HepG2 (cell line): ENCODE results near the gene RNF40. TPM values are rescaled to one million over a fixed set of nuclear protein-coding genes. Genes with fewer than 3 reads are reported as not detected.
A peak's percentile ranks its signal among the peaks of the same experiment; 100 is the strongest.

ENCODE experiments used
- ATAC-seq: fragments of 200-7000 bp; cut with Tn5 transposase; 3 replicates; pipeline ENCODE4 v1.9.1; 2020; ENCODE audit warnings: mild to moderate bottlenecking, moderate library complexity
- BruUV-seq: library from RNA; stranded (reverse); fragments of 400-500 nt; replicated peaks from 2 replicates; lab custom pipeline; 2021; lab: Mats Ljungman, UMichigan
- CTCF ChIA-PET: fragments of 300-600 bp; formaldehyde crosslinking; extraction: SDS; loops from one replicate; lab custom pipeline; 2021; ENCODE audit warnings: low total read pairs, inconsistent platforms, low intra/inter-chr PET ratio; lab: Yijun Ruan, JAX
- POLR2A ChIA-PET: fragments of 350-600 bp; sonication (Branson Sonifier 250); formaldehyde crosslinking; loops from one replicate; lab custom pipeline; 2020; ENCODE audit warnings: antibody characterized with exemption, inconsistent platforms; lab: Yijun Ruan, JAX
- DNase-seq: peaks from one replicate; pipeline ENCODE4 v3.0.0-alpha.2; 2015; ENCODE audit warnings: low spot score
- FAIRE-seq: peaks from 3 replicates; lab custom pipeline; 2011; peaks lifted over from hg19 to GRCh38; lab: Jason Lieb, UNC
- H2AFZ ChIP-seq: one replicate; pipeline ENCODE4 v1.6.1; 2011; ENCODE audit warnings: low read length, inconsistent platforms
- H3K27ac ChIP-seq: fragments of 300-600 bp; 3 replicates; pipeline ENCODE4 v1.8.0; 2011; ENCODE audit warnings: mixed run types, mild to moderate bottlenecking, mixed read lengths, low read length, inconsistent platforms; ENCODE audit not compliant: insufficient read depth; ENCODE audit errors: extremely low read length
- H3K27me3 ChIP-seq, 2 experiments: fragments of 200-600 bp in 1 of 2; 2 replicates in 1 of 2; 3 replicates in 1 of 2; pipeline versions ENCODE4 v1.6.0 to v1.8.0; 2011; ENCODE audit warnings: low read length in 2 of 2, mild to moderate bottlenecking in 2 of 2, moderate library complexity in 2 of 2, inconsistent platforms in 1 of 2; ENCODE audit not compliant: insufficient read depth in 2 of 2, control insufficient read depth in 1 of 2
- H3K36me3 ChIP-seq, 2 experiments: fragments of 200-600 bp in 1 of 2; replicated peaks in 1 of 2; 2 replicates in 1 of 2; 3 replicates in 1 of 2; pipeline versions ENCODE4 v1.5.1 to v1.8.0; 2011; ENCODE audit warnings: low read length in 2 of 2, inconsistent platforms in 1 of 2; ENCODE audit not compliant: insufficient read depth in 2 of 2, control insufficient read depth in 1 of 2
- H3K4me1 ChIP-seq: 2 replicates; pipeline ENCODE4 v1.5.1; 2012; ENCODE audit warnings: low read length, inconsistent platforms; ENCODE audit not compliant: insufficient read depth
- H3K4me2 ChIP-seq: 2 replicates; pipeline ENCODE4 v1.6.0; 2011; ENCODE audit warnings: low read depth, low read length, inconsistent platforms
- H3K4me3 ChIP-seq, 3 experiments: fragments of 200-600 bp in 1 of 3; sonication (generic), shearing (Covaris generic) in 1 of 3; replicated peaks in 1 of 3; 2 replicates each; pipeline ENCODE4 v1.5.1; 2011 to 2016; ENCODE audit warnings: low read length in 3 of 3, inconsistent platforms in 2 of 3, low read depth in 2 of 3, mild to moderate bottlenecking in 2 of 3, control low read depth in 1 of 3, mixed read lengths in 1 of 3; ENCODE audit not compliant: insufficient read depth in 1 of 3
- H3K79me2 ChIP-seq: one replicate; pipeline ENCODE4 v1.6.1; 2011; ENCODE audit warnings: low read length, inconsistent platforms; ENCODE audit not compliant: insufficient read depth
- H3K9ac ChIP-seq: 2 replicates; pipeline ENCODE4 v1.6.0; 2011; ENCODE audit warnings: mild to moderate bottlenecking, low read depth, low read length, inconsistent platforms; ENCODE audit not compliant: insufficient read depth
- H3K9me3 ChIP-seq: 2 replicates; pipeline ENCODE4 v1.5.1; 2012; ENCODE audit warnings: mild to moderate bottlenecking, low read length
- H4K20me1 ChIP-seq: 2 replicates; pipeline ENCODE4 v1.6.0; 2011; ENCODE audit warnings: inconsistent platforms, mild to moderate bottlenecking, low read length, moderate library complexity; ENCODE audit not compliant: insufficient read depth
- AGO2 ChIP-seq: fragments of 200-400 bp; formaldehyde crosslinking; optimal IDR thresholded peaks from 2 replicates; pipeline ENCODE3; 2017; ENCODE audit warnings: mild to moderate bottlenecking, low read depth, low read length, moderate library complexity
- DNMT1 ChIP-seq: sonication (generic); formaldehyde crosslinking; IDR thresholded peaks from 2 replicates; pipeline ENCODE4 v1.5.1; 2020; ENCODE audit warnings: mild to moderate bottlenecking, missing genetic modification reagents
- HOXA5 ChIP-seq: sonication (generic); formaldehyde crosslinking; IDR thresholded peaks from 2 replicates; pipeline ENCODE4 v1.4.0; 2020; ENCODE audit warnings: missing genetic modification reagents
- RBFOX2 ChIP-seq: fragments of 200-400 bp; formaldehyde crosslinking; IDR thresholded peaks from 2 replicates; pipeline ENCODE4 v1.6.1; 2017; ENCODE audit warnings: low read depth, mild to moderate bottlenecking, low read length
- REPIN1 ChIP-seq: sonication (generic); formaldehyde crosslinking; IDR thresholded peaks from 2 replicates; pipeline ENCODE4 v1.8.0; 2022; ENCODE audit warnings: missing genetic modification reagents, low read depth, mild to moderate bottlenecking, borderline replicate concordance
- REXO4 ChIP-seq: sonication (generic); formaldehyde crosslinking; IDR thresholded peaks from 2 replicates; pipeline ENCODE4 v1.8.0; 2022; ENCODE audit warnings: missing genetic modification reagents, mild to moderate bottlenecking, borderline replicate concordance
- STAG1 ChIP-seq: sonication (generic); formaldehyde crosslinking; IDR thresholded peaks from 2 replicates; pipeline ENCODE4 v1.4.0; 2020; ENCODE audit warnings: missing genetic modification reagents
- ZBTB7A ChIP-seq: sonication (generic); formaldehyde crosslinking; IDR thresholded peaks from 2 replicates; pipeline ENCODE4 v1.8.0; 2022; ENCODE audit warnings: mild to moderate bottlenecking, missing genetic modification reagents
- ZC3H13 ChIP-seq: sonication (generic); formaldehyde crosslinking; IDR thresholded peaks from 2 replicates; pipeline ENCODE4 v1.8.1; 2023; ENCODE audit warnings: mild to moderate bottlenecking, missing genetic modification reagents, moderate library complexity
- ZNF350 ChIP-seq: sonication (generic); formaldehyde crosslinking; IDR thresholded peaks from 2 replicates; pipeline ENCODE4 v1.4.0; 2020; ENCODE audit warnings: mild to moderate bottlenecking, low read depth, missing genetic modification reagents, borderline replicate concordance
- ZNF644 ChIP-seq: IDR thresholded peaks from 2 replicates; pipeline ENCODE4 v1.6.1; 2016; ENCODE audit warnings: low read depth
- WGBS: methylation state at CpG from one replicate; pipeline ENCODE4 v1.1.6; 2017; ENCODE audit warnings: low lambda C conversion rate; 5-methylcytosine and 5-hydroxymethylcytosine counted together
- in situ Hi-C: cut with HindIII; loops from 2 replicates; pipeline ENCODE4 v1.10.0; 2017; ENCODE audit warnings: low pct_unique_long_range_greater_than_20kb; ENCODE audit not compliant: extremely low pct_ligation_motif_present
- intact Hi-C: fragments of 100-400 bp; cut with micrococcal nuclease; formaldehyde crosslinking; loops from one replicate; pipeline ENCODE4 v1.10.0; 2022; ENCODE audit not compliant: unreplicated experiment
- polyA plus RNA-seq, 8 experiments: library from polyadenylated mRNA; depleted of rRNA in 3 of 8; stranded (reverse) in 7 of 8; unstranded in 1 of 8; fragments of >200 nt; fragmentation: Illumina TruSeq in 4 of 8; extraction: Trizol in 4 of 8; gene quantifications; 2 replicates each; pipeline versions ENCODE4 v1.2.1 to v1.2.3, GENCODE V29; 2011 to 2016; ENCODE audit warnings: low read depth in 4 of 8, missing spikeins in 1 of 8, mixed read lengths in 1 of 8; ENCODE audit not compliant: insufficient read depth in 1 of 8
- total RNA-seq, 5 experiments: library from RNA; depleted of rRNA; stranded (reverse); fragments of >200 nt; fragmentation: Illumina TruSeq; extraction: Trizol; gene quantifications; 2 replicates each; pipeline ENCODE4 v1.2.3, GENCODE V29; 2016; ENCODE audit warnings: low read depth in 1 of 5
- TF ChIP-seq, protein P1 (sequence below): sonication (generic); formaldehyde crosslinking; IDR thresholded peaks from 2 replicates; pipeline ENCODE4 v1.4.0; 2020; ENCODE audit warnings: mild to moderate bottlenecking, missing genetic modification reagents
- TF ChIP-seq, protein P2 (sequence below): sonication (generic); formaldehyde crosslinking; IDR thresholded peaks from 2 replicates; pipeline ENCODE4 v1.5.0; 2020; ENCODE audit warnings: mild to moderate bottlenecking, missing genetic modification reagents
- TF ChIP-seq, protein P3 (sequence below): sonication (generic); formaldehyde crosslinking; IDR thresholded peaks from 2 replicates; pipeline ENCODE4 v1.5.1; 2020; ENCODE audit warnings: mild to moderate bottlenecking, missing genetic modification reagents, moderate library complexity
- TF ChIP-seq, protein P4 (sequence below): sonication (generic); formaldehyde crosslinking; conservative IDR thresholded peaks from 2 replicates; pipeline ENCODE4 v1.8.1; 2023; ENCODE audit warnings: missing genetic modification reagents

The RNF40 gene
- total and polyA plus RNA-seq, 2 of the 13 experiments (the other 11 are each of a cell fraction or from before 2014, with no cell fraction given) = 84.0 to 85.6 TPM

DNA sequence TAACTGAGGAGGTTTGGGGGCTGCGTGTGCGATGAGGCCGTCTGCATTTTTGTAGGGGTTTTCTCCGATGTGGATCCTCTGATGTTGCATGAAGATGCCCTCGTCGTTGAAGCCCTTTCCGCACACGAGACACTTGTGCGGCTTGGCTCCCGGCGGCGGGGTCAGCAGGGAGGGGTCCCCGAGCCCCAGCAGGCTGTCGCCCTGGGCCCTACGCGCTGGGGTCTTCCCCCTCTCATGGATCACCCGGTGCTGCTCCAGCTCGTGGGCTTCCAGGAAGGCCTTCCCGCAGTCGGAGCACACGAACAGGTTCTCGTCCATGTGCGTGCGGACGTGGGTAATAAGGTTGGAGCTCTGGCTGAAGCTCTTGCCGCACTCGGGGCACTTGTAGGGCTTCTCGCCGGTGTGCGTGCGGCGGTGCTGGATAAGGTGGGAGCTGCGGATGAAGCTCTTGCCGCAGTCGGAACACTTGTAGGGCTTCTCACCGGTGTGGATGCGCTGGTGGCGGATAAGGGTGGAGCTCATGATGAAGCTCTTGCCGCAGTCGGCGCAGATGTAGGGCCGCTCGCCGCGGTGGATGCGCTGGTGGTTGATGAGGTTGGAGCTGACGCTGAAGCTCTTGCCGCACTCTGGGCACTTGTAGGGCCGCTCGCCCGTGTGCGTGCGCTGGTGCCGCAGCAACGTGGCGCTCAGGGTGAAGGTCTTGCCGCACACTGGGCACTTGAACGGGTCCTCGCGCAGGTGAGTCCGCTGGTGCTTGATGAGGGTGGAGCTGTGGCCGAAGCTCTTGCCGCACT is 20.6 kb downstream of the RNF40 start:
- H3K27ac ChIP-seq = no peak overlapping the region
- no peak overlapping the region for H3K4me3 ChIP-seq
- peaks cover 26% of the 10 kb centered on the region for H3K79me2 ChIP-seq
- no TSS peak for BruUV-seq
- CTCF ChIA-PET = no interaction called here
- POLR2A ChIA-PET = interaction anchor here (1.3 to 4.2 kb wide), 2 partner anchors 24 to 32 kb away, joined by 4 to 30 read pairs; no protein-coding TSS in a partner anchor
- H3K4me2 ChIP-seq = no peak overlapping the region
- H3K9me3 ChIP-seq = no peaks in the 10 kb centered on the region
- intact Hi-C loops (no loop called here), in situ Hi-C loops (no loop called here)
- H3K9ac ChIP-seq = no peak overlapping the region
- ATAC-seq (no peak), FAIRE-seq (no peak), DNase-seq (no peak)
- no peaks in the 10 kb centered on the region; a peak in 1 of 5 replicates for H3K27me3 ChIP-seq
- peaks cover 19 to 29% of the 10 kb centered on the region in 2 experiments for H3K36me3 ChIP-seq
- no peak overlapping the region for H2AFZ ChIP-seq
- H4K20me1 ChIP-seq = no peaks in the 10 kb centered on the region; the same call in 1 of the 2 replicates
- peaks cover 26% of the 10 kb centered on the region for H3K4me1 ChIP-seq
- WGBS = 98% methylated on average over 61 of the region's 63 CpGs
- TF ChIP-seq, protein P1, sequence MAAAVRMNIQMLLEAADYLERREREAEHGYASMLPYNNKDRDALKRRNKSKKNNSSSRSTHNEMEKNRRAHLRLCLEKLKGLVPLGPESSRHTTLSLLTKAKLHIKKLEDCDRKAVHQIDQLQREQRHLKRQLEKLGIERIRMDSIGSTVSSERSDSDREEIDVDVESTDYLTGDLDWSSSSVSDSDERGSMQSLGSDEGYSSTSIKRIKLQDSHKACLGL (CRISPR knock-in tag) = no peak
- no peak for TF ChIP-seq HOXA5 (CRISPR knock-in tag)
- TF ChIP-seq, protein P2, sequence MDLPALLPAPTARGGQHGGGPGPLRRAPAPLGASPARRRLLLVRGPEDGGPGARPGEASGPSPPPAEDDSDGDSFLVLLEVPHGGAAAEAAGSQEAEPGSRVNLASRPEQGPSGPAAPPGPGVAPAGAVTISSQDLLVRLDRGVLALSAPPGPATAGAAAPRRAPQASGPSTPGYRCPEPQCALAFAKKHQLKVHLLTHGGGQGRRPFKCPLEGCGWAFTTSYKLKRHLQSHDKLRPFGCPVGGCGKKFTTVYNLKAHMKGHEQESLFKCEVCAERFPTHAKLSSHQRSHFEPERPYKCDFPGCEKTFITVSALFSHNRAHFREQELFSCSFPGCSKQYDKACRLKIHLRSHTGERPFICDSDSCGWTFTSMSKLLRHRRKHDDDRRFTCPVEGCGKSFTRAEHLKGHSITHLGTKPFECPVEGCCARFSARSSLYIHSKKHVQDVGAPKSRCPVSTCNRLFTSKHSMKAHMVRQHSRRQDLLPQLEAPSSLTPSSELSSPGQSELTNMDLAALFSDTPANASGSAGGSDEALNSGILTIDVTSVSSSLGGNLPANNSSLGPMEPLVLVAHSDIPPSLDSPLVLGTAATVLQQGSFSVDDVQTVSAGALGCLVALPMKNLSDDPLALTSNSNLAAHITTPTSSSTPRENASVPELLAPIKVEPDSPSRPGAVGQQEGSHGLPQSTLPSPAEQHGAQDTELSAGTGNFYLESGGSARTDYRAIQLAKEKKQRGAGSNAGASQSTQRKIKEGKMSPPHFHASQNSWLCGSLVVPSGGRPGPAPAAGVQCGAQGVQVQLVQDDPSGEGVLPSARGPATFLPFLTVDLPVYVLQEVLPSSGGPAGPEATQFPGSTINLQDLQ (CRISPR knock-in tag) = no peak
- no peak for TF ChIP-seq STAG1 (CRISPR knock-in tag)
- TF ChIP-seq, protein P3, sequence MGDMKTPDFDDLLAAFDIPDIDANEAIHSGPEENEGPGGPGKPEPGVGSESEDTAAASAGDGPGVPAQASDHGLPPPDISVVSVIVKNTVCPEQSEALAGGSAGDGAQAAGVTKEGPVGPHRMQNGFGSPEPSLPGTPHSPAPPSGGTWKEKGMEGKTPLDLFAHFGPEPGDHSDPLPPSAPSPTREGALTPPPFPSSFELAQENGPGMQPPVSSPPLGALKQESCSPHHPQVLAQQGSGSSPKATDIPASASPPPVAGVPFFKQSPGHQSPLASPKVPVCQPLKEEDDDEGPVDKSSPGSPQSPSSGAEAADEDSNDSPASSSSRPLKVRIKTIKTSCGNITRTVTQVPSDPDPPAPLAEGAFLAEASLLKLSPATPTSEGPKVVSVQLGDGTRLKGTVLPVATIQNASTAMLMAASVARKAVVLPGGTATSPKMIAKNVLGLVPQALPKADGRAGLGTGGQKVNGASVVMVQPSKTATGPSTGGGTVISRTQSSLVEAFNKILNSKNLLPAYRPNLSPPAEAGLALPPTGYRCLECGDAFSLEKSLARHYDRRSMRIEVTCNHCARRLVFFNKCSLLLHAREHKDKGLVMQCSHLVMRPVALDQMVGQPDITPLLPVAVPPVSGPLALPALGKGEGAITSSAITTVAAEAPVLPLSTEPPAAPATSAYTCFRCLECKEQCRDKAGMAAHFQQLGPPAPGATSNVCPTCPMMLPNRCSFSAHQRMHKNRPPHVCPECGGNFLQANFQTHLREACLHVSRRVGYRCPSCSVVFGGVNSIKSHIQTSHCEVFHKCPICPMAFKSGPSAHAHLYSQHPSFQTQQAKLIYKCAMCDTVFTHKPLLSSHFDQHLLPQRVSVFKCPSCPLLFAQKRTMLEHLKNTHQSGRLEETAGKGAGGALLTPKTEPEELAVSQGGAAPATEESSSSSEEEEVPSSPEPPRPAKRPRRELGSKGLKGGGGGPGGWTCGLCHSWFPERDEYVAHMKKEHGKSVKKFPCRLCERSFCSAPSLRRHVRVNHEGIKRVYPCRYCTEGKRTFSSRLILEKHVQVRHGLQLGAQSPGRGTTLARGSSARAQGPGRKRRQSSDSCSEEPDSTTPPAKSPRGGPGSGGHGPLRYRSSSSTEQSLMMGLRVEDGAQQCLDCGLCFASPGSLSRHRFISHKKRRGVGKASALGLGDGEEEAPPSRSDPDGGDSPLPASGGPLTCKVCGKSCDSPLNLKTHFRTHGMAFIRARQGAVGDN (CRISPR knock-in tag) = 0 out of 2 replicates have a peak, but pooled peaks have one; percentile 2
- TF ChIP-seq ZC3H13 = no peak; the same call in 1 of the 2 replicates
- TF ChIP-seq, protein P4, sequence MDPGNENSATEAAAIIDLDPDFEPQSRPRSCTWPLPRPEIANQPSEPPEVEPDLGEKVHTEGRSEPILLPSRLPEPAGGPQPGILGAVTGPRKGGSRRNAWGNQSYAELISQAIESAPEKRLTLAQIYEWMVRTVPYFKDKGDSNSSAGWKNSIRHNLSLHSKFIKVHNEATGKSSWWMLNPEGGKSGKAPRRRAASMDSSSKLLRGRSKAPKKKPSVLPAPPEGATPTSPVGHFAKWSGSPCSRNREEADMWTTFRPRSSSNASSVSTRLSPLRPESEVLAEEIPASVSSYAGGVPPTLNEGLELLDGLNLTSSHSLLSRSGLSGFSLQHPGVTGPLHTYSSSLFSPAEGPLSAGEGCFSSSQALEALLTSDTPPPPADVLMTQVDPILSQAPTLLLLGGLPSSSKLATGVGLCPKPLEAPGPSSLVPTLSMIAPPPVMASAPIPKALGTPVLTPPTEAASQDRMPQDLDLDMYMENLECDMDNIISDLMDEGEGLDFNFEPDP (CRISPR knock-in tag) = no peak
- TF ChIP-seq ZNF644 (CRISPR knock-in tag) = no peak
- TF ChIP-seq REPIN1 = no peak
- TF ChIP-seq ZNF350 (CRISPR knock-in tag) = no peak
- TF ChIP-seq ZBTB7A (CRISPR knock-in tag) = no peak
- TF ChIP-seq REXO4 (CRISPR knock-in tag) = no peak
- TF ChIP-seq DNMT1 (CRISPR knock-in tag) = no peak
- peak; percentile 4 for TF ChIP-seq AGO2
- peak; percentile 27; the same call in 1 of the 2 replicates for TF ChIP-seq RBFOX2
